HG02840 (cell line): ENCODE results near the gene CRYBA4.

ENCODE experiments used
- ATAC-seq: cut with Tn5 transposase; IDR thresholded peaks from one replicate; pipeline ENCODE4 v1.9.1; 2021; ENCODE audit warnings: mild to moderate bottlenecking, moderate library complexity, moderate number of reproducible peaks; ENCODE audit not compliant: unreplicated experiment, low FRiP score

CRYBA4 gene

GRCh38 chr22:26658671-26659478 lies 37.1 kb downstream of the CRYBA4 start:
- no peak for ATAC-seq

- ATAC-seq = no peak
Measured at GRCh38 chr22:26660356-26660755, 38.6 kb downstream of the CRYBA4 start.

GRCh38 chr22:26660961-26661578 lies 39.3 kb downstream of the CRYBA4 start:
- no peak for ATAC-seq

- ATAC-seq = no peak
Measured at GRCh38 chr22:26662160-26662559, 40.4 kb downstream of the CRYBA4 start.

- no peak for ATAC-seq
Measured at GRCh38 chr22:26663374-26663923, 41.7 kb downstream of the CRYBA4 start.

GRCh38 chr22:26665813-26666231 lies 44.1 kb downstream of the CRYBA4 start:
- no peak for ATAC-seq

- ATAC-seq = no peak
Measured at GRCh38 chr22:26667140-26667539, 45.4 kb downstream of the CRYBA4 start.

GRCh38 chr22:26669060-26669481 lies 47.3 kb downstream of the CRYBA4 start:
- ATAC-seq = no peak

- no peak for ATAC-seq
Measured at GRCh38 chr22:26670459-26670858, 48.7 kb downstream of the CRYBA4 start.

GRCh38 chr22:26671317-26672059 lies 49.7 kb downstream of the CRYBA4 start:
- ATAC-seq = no peak

GRCh38 chr22:26672060-26672471 lies 50.3 kb downstream of the CRYBA4 start:
- ATAC-seq = no peak

- peak; percentile 72 for ATAC-seq
Measured at GRCh38 chr22:26672590-26673468, 51.1 kb downstream of the CRYBA4 start.

GRCh38 chr22:26673486-26673885 lies 51.7 kb downstream of the CRYBA4 start:
- ATAC-seq = no peak

- ATAC-seq = no peak
Measured at GRCh38 chr22:26674211-26675190, 52.7 kb downstream of the CRYBA4 start.

- ATAC-seq = no peak
Measured at GRCh38 chr22:26675687-26676268, 54.0 kb downstream of the CRYBA4 start.

- ATAC-seq = no peak
Measured at GRCh38 chr22:26677217-26677616, 55.5 kb downstream of the CRYBA4 start.

- ATAC-seq = no peak
Measured at GRCh38 chr22:26679003-26679629, 57.4 kb downstream of the CRYBA4 start.
